OCI-LY1 (cell line): Measurements from ENCODE around the gene DCC.

Experiments used
- H2AFZ ChIP-seq: fragments of 200-600 bp; sonication (generic), shearing (Covaris generic); 2 replicates; pipeline ENCODE4 v1.6.0; 2014; ENCODE audit warnings: antibody characterized with exemption, mild to moderate bottlenecking, low read length
- H3F3A ChIP-seq: fragments of 200-600 bp; sonication (generic), shearing (Covaris generic); 2 replicates; pipeline ENCODE4 v1.6.0; 2014; ENCODE audit warnings: mild to moderate bottlenecking, antibody characterized with exemption, low read length, moderate library complexity; ENCODE audit not compliant: insufficient read depth
- H3K27ac ChIP-seq: fragments of 200-600 bp; sonication (generic); 2 replicates; pipeline ENCODE4 v1.5.1; 2014; ENCODE audit warnings: low read length, mixed run types, mild to moderate bottlenecking, low read depth; ENCODE audit not compliant: poor library complexity, severe bottlenecking
- H3K27me3 ChIP-seq: fragments of 200-600 bp; sonication (generic); 2 replicates; pipeline ENCODE4 v1.6.0; 2014; ENCODE audit warnings: antibody characterized with exemption, mild to moderate bottlenecking, low read length, moderate library complexity; ENCODE audit not compliant: insufficient read depth
- H3K36me3 ChIP-seq: fragments of 200-600 bp; sonication (generic); 2 replicates; pipeline ENCODE4 v1.6.1; 2014; ENCODE audit warnings: mild to moderate bottlenecking, antibody characterized with exemption, low read length, moderate library complexity, mixed read lengths; ENCODE audit not compliant: insufficient read depth
- H3K4me1 ChIP-seq: fragments of 200-600 bp; sonication (generic); 2 replicates; pipeline ENCODE4 v1.5.1; 2014; ENCODE audit warnings: mild to moderate bottlenecking, low read length, moderate library complexity; ENCODE audit not compliant: insufficient read depth, severe bottlenecking
- H3K4me2 ChIP-seq: fragments of 200-600 bp; sonication (generic), shearing (Covaris generic); 2 replicates; pipeline ENCODE4 v1.6.1; 2014; ENCODE audit warnings: low read length
- H3K4me3 ChIP-seq: fragments of 200-600 bp; sonication (generic); 2 replicates; pipeline ENCODE4 v1.5.1; 2014; ENCODE audit warnings: low read length, low read depth, mild to moderate bottlenecking, mixed read lengths; ENCODE audit not compliant: poor library complexity, severe bottlenecking
- H3K79me2 ChIP-seq: fragments of 200-600 bp; shearing (Covaris generic); 2 replicates; pipeline ENCODE4 v1.6.1; 2016; ENCODE audit warnings: mixed run types, low read length, mixed read lengths; ENCODE audit not compliant: insufficient read depth
- H3K9ac ChIP-seq: fragments of 200-600 bp; sonication (generic), shearing (Covaris generic); 2 replicates; pipeline ENCODE4 v1.6.1; 2014; ENCODE audit warnings: mild to moderate bottlenecking, low read length, mixed read lengths
- H3K9me2 ChIP-seq: fragments of 200-600 bp; sonication (generic), shearing (Covaris generic); 2 replicates; pipeline ENCODE4 v1.6.1; 2014; ENCODE audit warnings: low read depth, mild to moderate bottlenecking, low read length, mixed read lengths
- H3K9me3 ChIP-seq: fragments of 200-600 bp; shearing (Covaris generic); 2 replicates; pipeline ENCODE4 v1.6.1; 2014; ENCODE audit warnings: low read length, mixed read lengths
- H4K20me1 ChIP-seq: fragments of 200-600 bp; sonication (generic), shearing (Covaris generic); 2 replicates; pipeline ENCODE4 v1.6.0; 2016; ENCODE audit warnings: mild to moderate bottlenecking, low read length; ENCODE audit not compliant: insufficient read depth
- CTCF ChIP-seq: fragments of 200-600 bp; sonication (generic), shearing (Covaris generic); IDR thresholded peaks from 2 replicates; pipeline ENCODE4 v1.5.1; 2017; ENCODE audit warnings: mild to moderate bottlenecking, antibody characterized with exemption, low read length, moderate library complexity, mixed read lengths
- EZH2 ChIP-seq: fragments of 200-600 bp; sonication (generic), shearing (Covaris generic); IDR thresholded peaks from 2 replicates; pipeline ENCODE4 v1.8.0; 2017; ENCODE audit warnings: borderline replicate concordance, mixed run types, mild to moderate bottlenecking, antibody characterized with exemption, low read length, moderate library complexity, mixed read lengths

The DCC gene

GRCh38 chr18:53496028-53496427 lies 1156.0 kb downstream of the DCC start:
- H3K9me3 ChIP-seq: no peaks in the 10 kb centered on the region

GRCh38 chr18:53503914-53504441 lies 1164.0 kb downstream of the DCC start:
- H3F3A ChIP-seq: no peaks in the 10 kb centered on the region
- H3K27me3 ChIP-seq: no peaks in the 10 kb centered on the region
- H4K20me1 ChIP-seq: no peaks in the 10 kb centered on the region
- H3K9ac ChIP-seq: no peak overlapping the region
- no peak overlapping the region for H3K27ac ChIP-seq
- H3K36me3 ChIP-seq: no peaks in the 10 kb centered on the region
- H3K4me1 ChIP-seq: no peaks in the 10 kb centered on the region
- no peak for TF ChIP-seq CTCF
- no peak for TF ChIP-seq EZH2
- H3K4me3 ChIP-seq: no peak overlapping the region
- H3K9me3 ChIP-seq: no peaks in the 10 kb centered on the region
- no peaks in the 10 kb centered on the region for H3K79me2 ChIP-seq
- H3K4me2 ChIP-seq: no peak overlapping the region
- no peak overlapping the region for H2AFZ ChIP-seq
- H3K9me2 ChIP-seq: no peaks in the 10 kb centered on the region

More at GRCh38 chr18:53496028-53496427, 1156.0 kb downstream of the DCC start:
- Histone ChIP-seq H3K4me2 (no peak overlapping the region), H3K36me3 (no peaks in the 10 kb centered on the region), H3K4me3 (no peak overlapping the region), H3F3A (no peaks in the 10 kb centered on the region), H3K9ac (no peak overlapping the region), H2AFZ (no peak overlapping the region), H3K4me1 (no peaks in the 10 kb centered on the region), H3K9me2 (no peaks in the 10 kb centered on the region), H3K27ac (no peak overlapping the region), H3K27me3 (no peaks in the 10 kb centered on the region), H4K20me1 (no peaks in the 10 kb centered on the region), H3K79me2 (no peaks in the 10 kb centered on the region)
- TF ChIP-seq CTCF (no peak), EZH2 (no peak)

GRCh38 chr18:53508529-53508928 lies 1168.5 kb downstream of the DCC start:
- H3K9me3 ChIP-seq: no peaks in the 10 kb centered on the region
- H3F3A ChIP-seq: no peaks in the 10 kb centered on the region
- no peak overlapping the region for H3K9ac ChIP-seq
- H3K4me1 ChIP-seq: no peaks in the 10 kb centered on the region
- no peak overlapping the region for H2AFZ ChIP-seq
- no peak overlapping the region for H3K4me2 ChIP-seq
- H3K27me3 ChIP-seq: no peaks in the 10 kb centered on the region
- no peaks in the 10 kb centered on the region for H3K79me2 ChIP-seq
- no peaks in the 10 kb centered on the region for H3K9me2 ChIP-seq
- TF ChIP-seq CTCF (no peak), EZH2 (no peak)
- no peak overlapping the region for H3K27ac ChIP-seq
- H3K36me3 ChIP-seq: no peaks in the 10 kb centered on the region
- no peaks in the 10 kb centered on the region for H4K20me1 ChIP-seq
- no peak overlapping the region for H3K4me3 ChIP-seq
